NK-92 (cell line): ENCODE data around the gene EBI3.
"Not testable (repeated sequence)": the region's sequence is repeated elsewhere in the genome, so short reads cannot be mapped to it uniquely, and the experiment has no call there.

Source experiments
- DNase-seq: peaks from one replicate; lab custom pipeline; 2025; ENCODE audit not compliant: unreplicated experiment; lab: John Stamatoyannopoulos, UW

Gene EBI3

DNA sequence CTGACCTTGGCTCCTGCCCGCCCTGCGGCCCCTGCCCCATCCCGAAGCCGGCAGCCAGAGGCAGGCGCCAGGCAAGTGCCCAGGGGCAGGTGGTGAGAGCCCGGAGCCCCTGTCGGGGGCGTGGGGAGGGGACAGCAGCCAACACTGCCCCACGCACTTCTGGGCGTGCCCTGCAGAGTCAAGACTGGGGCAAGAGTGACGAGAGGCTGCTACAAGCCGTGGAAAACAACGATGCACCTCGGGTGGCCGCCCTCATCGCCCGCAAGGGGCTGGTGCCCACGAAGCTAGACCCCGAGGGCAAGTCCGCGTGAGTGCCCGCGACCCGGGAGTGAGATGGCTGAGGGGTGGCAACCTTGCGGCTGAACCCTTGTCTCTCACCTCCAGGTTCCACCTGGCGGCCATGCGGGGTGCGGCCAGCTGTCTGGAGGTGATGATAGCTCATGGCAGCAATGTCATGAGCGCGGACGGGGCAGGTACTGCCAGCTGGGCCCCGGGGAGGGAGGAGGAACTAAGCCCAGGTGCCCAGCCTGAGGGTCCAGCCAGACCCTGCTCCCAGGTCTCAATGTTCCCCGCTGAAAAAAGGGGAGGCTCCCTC, 29.5 kb upstream of the EBI3 start:
- DNase-seq, result no peak

GRCh38 chr19:4200940-4201542, 28.3 kb upstream of the EBI3 start:
- DNase-seq, result no peak

DNA sequence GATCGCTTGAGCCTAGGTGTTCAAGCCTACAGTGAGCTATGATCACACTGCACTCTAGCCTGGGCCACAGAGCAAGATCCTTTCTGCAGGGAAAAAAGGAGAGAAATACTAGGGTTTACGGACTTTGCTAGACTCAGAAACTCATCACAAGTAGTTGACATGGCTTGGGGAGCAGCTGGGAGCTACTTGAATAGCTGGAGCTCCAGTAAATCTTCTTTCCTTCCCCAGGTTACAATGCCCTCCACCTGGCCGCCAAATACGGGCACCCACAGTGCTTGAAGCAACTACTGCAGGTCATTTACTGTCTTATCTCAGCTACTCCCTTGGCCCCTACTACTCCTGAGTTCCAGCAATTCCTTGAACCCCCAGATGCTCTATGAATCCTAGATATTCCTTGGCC, 27.5 kb upstream of the EBI3 start:
- no peak for DNase-seq

DNA sequence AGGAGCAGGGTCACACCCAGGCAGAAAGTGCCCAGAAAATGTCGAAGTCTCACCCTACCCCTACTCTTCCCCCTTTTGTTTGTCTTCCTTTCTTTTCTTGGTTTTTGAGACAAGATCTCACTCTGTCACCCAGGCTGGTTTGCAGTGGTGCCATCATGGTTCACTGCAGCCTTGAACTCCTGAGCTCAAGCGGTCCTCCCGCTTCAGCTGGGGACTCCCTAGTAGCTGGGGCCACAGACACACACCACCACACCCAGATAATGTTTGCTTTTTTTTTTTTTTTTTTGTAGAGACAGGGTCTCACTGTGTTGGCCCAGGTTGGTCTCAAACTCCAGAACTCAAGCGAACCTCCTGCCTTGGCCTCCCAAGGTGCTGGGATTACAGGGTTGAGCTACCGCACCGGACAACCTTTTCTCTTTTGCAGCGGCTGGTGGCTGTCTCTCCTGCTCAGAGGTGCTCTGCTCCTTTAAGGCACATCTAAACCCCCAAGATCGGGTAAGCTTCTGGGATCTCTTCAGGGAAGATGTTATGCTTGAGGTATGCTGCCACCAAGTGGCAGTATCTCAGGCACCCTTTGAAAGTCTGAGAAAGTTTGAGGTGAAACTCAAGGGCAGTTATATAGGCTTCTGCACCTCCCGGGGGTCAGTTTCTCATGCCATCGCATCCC, 22.4 kb upstream of the EBI3 start:
- no peak for DNase-seq

- DNase-seq, result no peak
These were observed 20.8 kb upstream of the EBI3 start for GRCh38 chr19:4208385-4209094.

GRCh38 chr19:4210166-4210731, 19.1 kb upstream of the EBI3 start:
- no peak for DNase-seq

GRCh38 chr19:4213116-4213515, 16.2 kb upstream of the EBI3 start:
- DNase-seq, result no peak

GRCh38 chr19:4215807-4216206, 13.5 kb upstream of the EBI3 start:
- no peak for DNase-seq

GRCh38 chr19:4216846-4217245, 12.5 kb upstream of the EBI3 start:
- no peak for DNase-seq

DNA sequence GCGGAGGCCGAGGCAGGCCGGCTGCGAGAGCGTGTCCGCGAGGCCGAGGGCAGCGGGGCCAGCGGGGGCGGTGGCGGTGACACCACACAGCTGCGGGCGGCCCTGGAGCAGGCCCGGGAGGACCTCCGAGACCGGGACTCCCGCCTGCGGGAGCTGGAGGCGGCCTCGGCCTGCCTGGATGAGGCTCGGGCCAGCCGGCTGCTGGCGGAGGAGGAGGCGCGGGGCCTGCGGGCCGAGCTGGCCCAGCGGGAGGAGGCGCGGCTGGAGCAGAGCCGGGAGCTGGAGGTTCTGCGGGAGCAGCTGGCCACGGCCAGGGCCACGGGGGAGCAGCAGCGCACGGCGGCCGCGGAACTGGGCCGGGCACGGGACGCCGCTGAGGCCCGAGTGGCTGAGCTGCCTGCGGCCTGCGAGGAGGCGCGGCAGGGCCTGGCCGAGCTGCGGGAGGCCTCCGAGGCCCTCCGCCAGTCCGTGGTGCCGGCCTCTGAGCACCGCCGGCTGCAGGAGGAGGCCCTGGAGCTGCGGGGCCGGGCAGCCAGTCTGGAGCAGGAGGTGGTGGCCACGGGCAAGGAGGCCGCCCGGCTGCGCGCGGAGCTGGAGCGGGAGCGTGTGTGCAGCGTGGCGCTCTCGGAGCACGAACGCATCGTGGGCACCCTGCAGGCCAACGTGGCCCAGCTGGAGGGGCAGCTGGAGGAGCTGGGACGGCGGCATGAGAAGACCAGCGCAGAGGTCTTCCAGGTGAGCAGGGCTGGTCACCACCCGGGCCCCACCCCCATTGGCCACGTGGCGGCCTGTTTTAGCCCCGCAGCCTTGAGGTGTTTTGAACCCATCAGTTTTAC, 11.7 kb upstream of the EBI3 start:
- no peak for DNase-seq

DNA sequence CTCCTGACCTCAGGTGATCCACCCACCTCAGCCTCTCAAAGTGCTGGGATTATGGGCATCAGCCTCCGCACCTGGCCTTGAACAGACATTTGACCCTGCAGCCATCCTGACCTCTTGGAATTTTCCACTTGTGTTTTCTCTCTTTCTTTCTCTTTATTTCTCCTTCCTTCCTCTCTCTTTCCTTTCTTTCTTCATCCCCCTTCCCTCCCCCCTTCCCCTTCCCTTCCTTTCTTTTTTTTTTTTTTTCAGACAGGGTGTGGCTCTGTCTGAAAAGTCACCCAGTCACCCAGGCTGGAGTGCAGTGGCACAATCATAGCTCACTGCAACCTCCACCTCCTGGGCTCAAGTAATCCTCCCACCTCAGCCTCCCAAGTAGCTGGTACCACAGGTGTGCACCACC, 10.8 kb upstream of the EBI3 start:
- not testable (repeated sequence) for DNase-seq

GRCh38 chr19:4220188-4220587, 9.1 kb upstream of the EBI3 start:
- DNase-seq, result no peak

DNA sequence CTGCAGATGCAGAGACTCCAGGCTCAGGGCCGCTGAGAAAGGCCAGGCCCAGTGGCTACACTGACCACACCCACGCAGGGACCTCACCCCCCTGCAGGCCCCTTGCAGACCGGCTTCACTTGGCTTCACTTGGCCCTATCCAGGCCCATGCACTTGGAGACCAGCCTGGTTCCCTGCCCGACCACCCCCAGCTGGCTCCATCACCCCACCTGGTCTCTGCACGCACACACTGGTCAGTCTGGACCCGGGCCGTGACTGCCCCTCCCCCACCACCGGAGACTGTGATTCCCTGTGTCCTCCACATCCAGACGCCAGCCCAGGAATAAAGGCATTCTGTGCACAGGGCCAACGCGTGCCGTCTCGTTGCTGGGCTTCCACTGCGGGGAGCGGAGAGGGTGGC, 4.9 kb upstream of the EBI3 start:
- DNase-seq, result no peak

DNA sequence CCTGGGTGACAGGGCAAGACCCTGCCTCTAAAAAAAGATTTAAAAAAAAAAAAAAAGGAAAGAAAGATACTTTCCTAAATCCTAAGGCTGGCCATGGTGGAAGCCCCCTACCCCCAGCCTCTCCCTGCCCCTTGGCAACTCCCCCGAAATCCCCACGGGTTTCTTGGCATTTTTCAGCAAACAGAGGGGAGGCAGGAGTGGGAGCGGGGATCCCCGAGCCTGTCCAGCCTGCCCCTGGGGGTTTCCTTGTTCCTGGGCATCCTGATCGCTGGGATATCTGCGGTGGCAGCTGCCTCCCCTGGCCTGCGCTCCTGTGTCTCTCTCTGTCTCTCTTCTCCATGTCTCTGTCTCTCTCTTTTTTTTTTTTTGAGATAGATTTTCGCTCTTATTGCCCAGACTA, 3.4 kb upstream of the EBI3 start:
- DNase-seq, result no peak

GRCh38 chr19:4227771-4228170, 1.6 kb upstream of the EBI3 start:
- no peak for DNase-seq

GRCh38 chr19:4228765-4229178, 551 bp upstream of the EBI3 start:
- DNase-seq, result no peak

- not testable (repeated sequence) for DNase-seq
These were observed 914 bp downstream of the EBI3 start for GRCh38 chr19:4230237-4230636.

DNA sequence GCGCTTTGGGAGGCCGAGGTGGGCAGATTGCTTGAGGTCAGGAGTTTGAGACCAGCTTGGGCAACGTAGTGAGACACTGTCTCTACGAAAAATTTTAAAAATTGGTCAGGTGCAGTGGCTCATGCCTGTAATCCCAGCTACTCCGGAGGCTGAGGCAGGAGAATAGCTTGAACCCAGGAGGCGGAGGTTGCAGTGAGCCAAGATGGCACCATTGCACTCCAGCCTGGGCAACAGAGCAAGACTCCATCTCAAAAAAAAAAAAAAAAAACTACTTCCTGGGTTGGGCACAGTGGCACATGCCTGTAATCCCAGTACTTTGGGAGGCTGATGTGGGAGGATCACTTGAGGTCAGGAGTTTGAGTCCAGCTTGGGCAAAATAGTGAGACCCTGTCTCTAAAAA, 2.2 kb downstream of the EBI3 start:
- DNase-seq, result not testable (repeated sequence)

DNA sequence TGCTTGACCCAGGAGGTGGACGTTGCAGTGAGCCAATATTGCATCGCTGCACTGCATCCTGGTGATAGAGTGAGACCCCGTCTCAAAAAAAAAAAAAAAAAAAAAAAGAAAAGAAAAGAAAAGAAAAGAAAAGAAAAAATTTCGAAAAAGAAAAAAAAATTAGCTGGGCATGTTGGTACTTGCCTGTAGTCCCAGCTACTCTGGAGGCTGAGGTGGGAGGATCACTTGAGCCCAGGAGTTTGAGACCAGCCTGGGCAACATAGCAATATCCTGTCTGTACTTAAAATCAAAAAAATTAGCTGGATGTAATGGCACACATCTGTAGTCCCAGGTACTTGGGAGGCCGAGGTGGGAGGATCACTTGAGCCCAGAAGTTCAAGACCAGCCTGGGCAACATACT, 2.8 kb downstream of the EBI3 start:
- not testable (repeated sequence) for DNase-seq

DNA sequence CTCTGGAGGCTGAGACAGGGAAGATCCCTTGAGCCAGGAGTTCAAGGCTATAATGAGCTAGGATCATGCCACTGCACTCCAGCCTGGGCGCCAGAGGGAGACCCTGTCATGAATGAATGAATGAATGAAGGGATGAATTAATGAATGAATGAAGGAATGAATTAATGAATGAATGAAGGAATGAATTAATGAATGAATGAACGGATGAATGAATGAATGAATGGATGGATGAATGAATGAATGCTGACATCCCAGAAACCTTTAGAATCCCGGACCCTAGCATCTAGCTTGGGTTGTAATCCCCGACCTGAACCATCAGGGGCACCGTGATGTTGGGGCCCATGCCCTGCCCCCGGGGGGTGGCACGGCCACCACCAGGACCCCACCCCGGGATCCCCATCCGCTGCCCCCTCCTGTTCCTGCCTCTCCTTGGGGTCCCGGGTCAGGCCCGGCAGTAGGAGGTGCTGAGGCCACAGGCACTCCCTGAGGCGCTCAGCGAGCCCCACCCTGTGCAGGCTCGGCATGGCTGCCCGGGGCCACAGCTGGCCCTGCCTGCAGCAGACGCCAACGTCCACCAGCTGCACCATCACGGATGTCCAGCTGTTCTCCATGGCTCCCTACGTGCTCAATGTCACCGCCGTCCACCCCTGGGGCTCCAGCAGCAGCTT, 3.4 kb downstream of the EBI3 start:
- DNase-seq, result no peak
